Liver (tissue), 9 donors: Measurements from ENCODE around the gene CA10. TPM values are rescaled to one million over a fixed set of nuclear protein-coding genes. Genes with fewer than 3 reads are reported as not detected.

Source experiments
- DNase-seq: peaks from one replicate; pipeline ENCODE4 v3.0.0-alpha.2; 2017; ENCODE audit warnings: low spot score
- H3K27ac ChIP-seq, 2 donors: one replicate each; pipeline ENCODE4 v1.7.0; 2013; ENCODE audit warnings: inconsistent platforms in 2 of 2, low read length in 2 of 2, control low read depth in 1 of 2, low read depth in 1 of 2, mild to moderate bottlenecking in 1 of 2
- H3K27me3 ChIP-seq, 4 donors: one replicate each; pipeline versions ENCODE4 v1.6.1 to v1.7.0; 2013; ENCODE audit warnings: low read length in 3 of 4, inconsistent platforms in 1 of 4, mild to moderate bottlenecking in 1 of 4, moderate library complexity in 1 of 4; ENCODE audit not compliant: control insufficient read depth in 4 of 4, insufficient read depth in 4 of 4
- H3K36me3 ChIP-seq, 4 donors: one replicate each; pipeline versions ENCODE4 v1.6.1 to v1.7.0; 2013; ENCODE audit warnings: low read length in 3 of 4, mild to moderate bottlenecking in 3 of 4, low read depth in 1 of 4, moderate library complexity in 1 of 4; ENCODE audit not compliant: control insufficient read depth in 4 of 4, insufficient read depth in 3 of 4
- H3K4me1 ChIP-seq, 4 donors: one replicate each; pipeline versions ENCODE4 v1.6.1 to v1.7.0; 2013; ENCODE audit warnings: low read length in 3 of 4, mild to moderate bottlenecking in 3 of 4, moderate library complexity in 1 of 4; ENCODE audit not compliant: control insufficient read depth in 4 of 4, insufficient read depth in 4 of 4
- H3K4me3 ChIP-seq, 3 donors: one replicate each; pipeline versions ENCODE4 v1.6.1 to v1.7.0; 2013; ENCODE audit warnings: low read length in 3 of 3, control low read depth in 1 of 3, low read depth in 1 of 3, mild to moderate bottlenecking in 1 of 3
- H3K9ac ChIP-seq, 2 donors: one replicate each; pipeline ENCODE4 v1.7.0; 2013; ENCODE audit warnings: low read length in 2 of 2, mild to moderate bottlenecking in 2 of 2, moderate library complexity in 2 of 2, control low read depth in 1 of 2, low read depth in 1 of 2
- H3K9me3 ChIP-seq, 4 donors: one replicate each; pipeline versions ENCODE4 v1.6.1 to v1.7.0; 2013; ENCODE audit warnings: low read length in 3 of 4; ENCODE audit not compliant: control insufficient read depth in 4 of 4
- EGR1 ChIP-seq, 2 donors: IDR thresholded peaks; 2 replicates each; pipeline ENCODE4 v1.6.1; 2016 to 2018; ENCODE audit warnings: antibody characterized with exemption in 2 of 2, low read depth in 2 of 2
- FOXA2 ChIP-seq: IDR thresholded peaks from 2 replicates; pipeline ENCODE4 v1.6.1; 2016; ENCODE audit warnings: antibody characterized with exemption
- GABPA ChIP-seq, 2 donors: IDR thresholded peaks in 1 of 2; conservative IDR thresholded peaks in 1 of 2; 2 replicates each; pipeline ENCODE4 v1.6.1; 2016; ENCODE audit warnings: antibody characterized with exemption in 2 of 2, mild to moderate bottlenecking in 1 of 2, moderate library complexity in 1 of 2
- HNF4A ChIP-seq, 2 donors: conservative IDR thresholded peaks; 2 replicates each; pipeline ENCODE4 v1.6.1; 2016; ENCODE audit warnings: antibody characterized with exemption in 2 of 2, mild to moderate bottlenecking in 2 of 2
- HNF4G ChIP-seq: IDR thresholded peaks from 2 replicates; pipeline ENCODE4 v1.6.1; 2016; ENCODE audit warnings: antibody characterized with exemption
- JUND ChIP-seq, 2 donors: IDR thresholded peaks; 2 replicates each; pipeline ENCODE4 v1.6.1; 2016; ENCODE audit warnings: antibody characterized with exemption in 2 of 2
- NR2F2 ChIP-seq: IDR thresholded peaks from 2 replicates; pipeline ENCODE4 v1.6.1; 2016; ENCODE audit warnings: antibody characterized with exemption
- RAD21 ChIP-seq, 2 donors: IDR thresholded peaks; 2 replicates each; pipeline ENCODE4 v1.6.1; 2016; ENCODE audit warnings: antibody characterized with exemption in 2 of 2, mild to moderate bottlenecking in 2 of 2
- SP1 ChIP-seq: IDR thresholded peaks from 2 replicates; pipeline ENCODE4 v1.6.1; 2018; ENCODE audit warnings: antibody characterized with exemption, mild to moderate bottlenecking
- TAF1 ChIP-seq: conservative IDR thresholded peaks from 2 replicates; pipeline ENCODE4 v1.6.1; 2016; ENCODE audit warnings: antibody characterized with exemption, mild to moderate bottlenecking
- YY1 ChIP-seq: IDR thresholded peaks from 2 replicates; pipeline ENCODE4 v1.6.1; 2016; ENCODE audit warnings: antibody characterized with exemption, mild to moderate bottlenecking
- WGBS: extraction: QIAGEN DNeasy Blood & Tissue Kit; methylation state at CpG from one replicate; pipeline ENCODE4 v1.1.7; 2013; 5-methylcytosine and 5-hydroxymethylcytosine counted together
- polyA plus RNA-seq, 2 donors: library from polyadenylated mRNA; stranded (reverse) in 1 of 2; unstranded in 1 of 2; fragments of 200-250 nt in 1 of 2; fragments of >200 nt in 1 of 2; fragmentation: Nextera tagmentation in 1 of 2; extraction: Ambion mirVana in 1 of 2; gene quantifications; one replicate each; pipeline versions ENCODE4 v1.2.1 to v1.2.3, GENCODE V29; 2013 to 2015
- total RNA-seq, 2 donors: library from RNA; depleted of rRNA; stranded (reverse); fragments of >200 nt; gene quantifications; one replicate each; pipeline ENCODE4 v1.2.3, GENCODE V29; 2014
- TF ChIP-seq, protein P1 (sequence below): IDR thresholded peaks from 2 replicates; pipeline ENCODE4 v1.6.1; 2016; ENCODE audit warnings: antibody characterized with exemption
- TF ChIP-seq, protein P2 (sequence below): IDR thresholded peaks from 2 replicates; pipeline ENCODE4 v1.6.1; 2016; ENCODE audit warnings: antibody characterized with exemption
- TF ChIP-seq, protein P3 (sequence below): fragments of 150-350 bp; IDR thresholded peaks from 2 replicates; pipeline ENCODE4 v1.5.1; 2017; ENCODE audit warnings: improper control_type of control experiment, low read depth, low read length; ENCODE audit not compliant: missing input control
- TF ChIP-seq, protein P4 (sequence below): IDR thresholded peaks from 2 replicates; pipeline ENCODE4 v1.6.1; 2016; ENCODE audit warnings: antibody characterized with exemption
- TF ChIP-seq, protein P5 (sequence below): IDR thresholded peaks from 2 replicates; pipeline ENCODE4 v1.6.1; 2016; ENCODE audit warnings: antibody characterized with exemption, mild to moderate bottlenecking
- donor health status: healthy.
- donor health status: healthy.
- donor health status: healthy.
- donor health status: healthy.
- donor health status: healthy.

Gene CA10
- total and polyA plus RNA-seq, 4 donors, result 0.05 TPM; not detected in 3

DNA sequence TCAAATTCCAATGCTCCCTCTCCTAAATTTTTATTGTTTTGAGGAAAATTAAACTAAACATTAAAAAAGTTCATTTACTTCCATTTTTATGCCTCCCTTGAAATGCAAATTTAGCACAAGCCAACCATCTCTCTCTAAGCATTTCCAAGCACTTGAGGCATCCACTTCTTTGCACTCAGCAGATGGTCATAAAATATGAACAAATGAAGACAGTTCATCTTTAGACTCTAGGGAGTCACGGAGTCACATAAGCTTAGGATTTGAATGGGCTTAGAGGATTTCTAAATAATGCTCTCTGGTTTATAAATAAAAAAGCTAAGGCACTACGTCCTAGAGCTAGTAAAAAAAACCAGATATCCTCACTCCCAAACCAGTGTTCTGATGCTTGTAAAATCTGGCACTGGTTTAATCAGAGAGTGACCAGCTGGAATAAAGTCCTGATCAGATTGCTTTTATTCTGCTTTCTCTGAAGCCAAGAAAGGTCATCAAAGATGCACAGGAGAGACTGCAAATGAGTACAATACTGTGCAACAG is 204.2 kb downstream of the CA10 start:
- DNase-seq, result no peak
- H3K36me3 ChIP-seq, result no peaks in the 10 kb centered on the region
- H3K27me3 ChIP-seq, result peaks cover 0 to 9% (median 3%) of the 10 kb centered on the region in 4 donors
- peaks cover 0 to 3% (median 0%) of the 10 kb centered on the region in 4 donors for H3K9me3 ChIP-seq
- no peaks in the 10 kb centered on the region for H3K4me1 ChIP-seq
- no peak overlapping the region for H3K9ac ChIP-seq
- 27% methylated on average over 2 of the region's 2 CpGs for WGBS
- no peak overlapping the region for H3K4me3 ChIP-seq
- no peak overlapping the region for H3K27ac ChIP-seq
- no peak for TF ChIP-seq TAF1
- TF ChIP-seq HNF4G, result no peak
- TF ChIP-seq JUND (IDR thresholded peaks at IDR 0.05), result no peak
- no peak for TF ChIP-seq NR2F2
- no peak for TF ChIP-seq SP1
- TF ChIP-seq GABPA (IDR thresholded peaks at IDR 0.05 in 1 of 2, conservative IDR thresholded peaks at IDR 0.05 in 1 of 2), result no peak
- TF ChIP-seq, protein P1, sequence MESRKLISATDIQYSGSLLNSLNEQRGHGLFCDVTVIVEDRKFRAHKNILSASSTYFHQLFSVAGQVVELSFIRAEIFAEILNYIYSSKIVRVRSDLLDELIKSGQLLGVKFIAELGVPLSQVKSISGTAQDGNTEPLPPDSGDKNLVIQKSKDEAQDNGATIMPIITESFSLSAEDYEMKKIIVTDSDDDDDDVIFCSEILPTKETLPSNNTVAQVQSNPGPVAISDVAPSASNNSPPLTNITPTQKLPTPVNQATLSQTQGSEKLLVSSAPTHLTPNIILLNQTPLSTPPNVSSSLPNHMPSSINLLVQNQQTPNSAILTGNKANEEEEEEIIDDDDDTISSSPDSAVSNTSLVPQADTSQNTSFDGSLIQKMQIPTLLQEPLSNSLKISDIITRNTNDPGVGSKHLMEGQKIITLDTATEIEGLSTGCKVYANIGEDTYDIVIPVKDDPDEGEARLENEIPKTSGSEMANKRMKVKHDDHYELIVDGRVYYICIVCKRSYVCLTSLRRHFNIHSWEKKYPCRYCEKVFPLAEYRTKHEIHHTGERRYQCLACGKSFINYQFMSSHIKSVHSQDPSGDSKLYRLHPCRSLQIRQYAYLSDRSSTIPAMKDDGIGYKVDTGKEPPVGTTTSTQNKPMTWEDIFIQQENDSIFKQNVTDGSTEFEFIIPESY, result no peak
- no peak for TF ChIP-seq RAD21 (IDR thresholded peaks at IDR 0.05)
- TF ChIP-seq, protein P2, sequence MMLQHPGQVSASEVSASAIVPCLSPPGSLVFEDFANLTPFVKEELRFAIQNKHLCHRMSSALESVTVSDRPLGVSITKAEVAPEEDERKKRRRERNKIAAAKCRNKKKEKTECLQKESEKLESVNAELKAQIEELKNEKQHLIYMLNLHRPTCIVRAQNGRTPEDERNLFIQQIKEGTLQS, result no peak
- TF ChIP-seq, protein P3, sequence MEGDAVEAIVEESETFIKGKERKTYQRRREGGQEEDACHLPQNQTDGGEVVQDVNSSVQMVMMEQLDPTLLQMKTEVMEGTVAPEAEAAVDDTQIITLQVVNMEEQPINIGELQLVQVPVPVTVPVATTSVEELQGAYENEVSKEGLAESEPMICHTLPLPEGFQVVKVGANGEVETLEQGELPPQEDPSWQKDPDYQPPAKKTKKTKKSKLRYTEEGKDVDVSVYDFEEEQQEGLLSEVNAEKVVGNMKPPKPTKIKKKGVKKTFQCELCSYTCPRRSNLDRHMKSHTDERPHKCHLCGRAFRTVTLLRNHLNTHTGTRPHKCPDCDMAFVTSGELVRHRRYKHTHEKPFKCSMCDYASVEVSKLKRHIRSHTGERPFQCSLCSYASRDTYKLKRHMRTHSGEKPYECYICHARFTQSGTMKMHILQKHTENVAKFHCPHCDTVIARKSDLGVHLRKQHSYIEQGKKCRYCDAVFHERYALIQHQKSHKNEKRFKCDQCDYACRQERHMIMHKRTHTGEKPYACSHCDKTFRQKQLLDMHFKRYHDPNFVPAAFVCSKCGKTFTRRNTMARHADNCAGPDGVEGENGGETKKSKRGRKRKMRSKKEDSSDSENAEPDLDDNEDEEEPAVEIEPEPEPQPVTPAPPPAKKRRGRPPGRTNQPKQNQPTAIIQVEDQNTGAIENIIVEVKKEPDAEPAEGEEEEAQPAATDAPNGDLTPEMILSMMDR, result no peak
- TF ChIP-seq YY1, result no peak
- no peak for TF ChIP-seq EGR1 (IDR thresholded peaks at IDR 0.05; ENCODE audit: low read depth in 2 of 2)

- Histone ChIP-seq H3K27ac (no peak overlapping the region), H3K9me3 (no peaks in the 10 kb centered on the region), H3K4me3 (no peak overlapping the region), H3K36me3 (no peaks in the 10 kb centered on the region), H3K27me3 (peaks cover 0 to 14% (median 0%) of the 10 kb centered on the region in 4 donors), H3K9ac (no peak overlapping the region), H3K4me1 (no peaks in the 10 kb centered on the region)
- no peak for DNase-seq
- 13% methylated on average over 2 of the region's 2 CpGs for WGBS
- TF ChIP-seq HNF4A (conservative IDR thresholded peaks at IDR 0.05) (no peak), NR2F2 (no peak), FOXA2 (no peak), YY1 (no peak)
These were observed 206.8 kb downstream of the CA10 start for GRCh38 chr17:51951741-51952140.

- no peaks in the 10 kb centered on the region for H3K9me3 ChIP-seq
- no peaks in the 10 kb centered on the region for H3K4me1 ChIP-seq
- H3K27me3 ChIP-seq, result peaks cover 0 to 10% (median 3%) of the 10 kb centered on the region in 4 donors
- H3K27ac ChIP-seq, result no peak overlapping the region
- DNase-seq, result no peak
- H3K9ac ChIP-seq, result no peak overlapping the region
- no peak overlapping the region for H3K4me3 ChIP-seq
- WGBS, result 73% methylated on average over 4 of the region's 4 CpGs
- no peaks in the 10 kb centered on the region for H3K36me3 ChIP-seq
- TF ChIP-seq, protein P2, result no peak
- TF ChIP-seq GABPA (IDR thresholded peaks at IDR 0.05 in 1 of 2, conservative IDR thresholded peaks at IDR 0.05 in 1 of 2), result no peak
- no peak for TF ChIP-seq TAF1
- TF ChIP-seq, protein P4, sequence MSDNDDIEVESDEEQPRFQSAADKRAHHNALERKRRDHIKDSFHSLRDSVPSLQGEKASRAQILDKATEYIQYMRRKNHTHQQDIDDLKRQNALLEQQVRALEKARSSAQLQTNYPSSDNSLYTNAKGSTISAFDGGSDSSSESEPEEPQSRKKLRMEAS, result no peak
- TF ChIP-seq, protein P1, result no peak
- TF ChIP-seq, protein P5, sequence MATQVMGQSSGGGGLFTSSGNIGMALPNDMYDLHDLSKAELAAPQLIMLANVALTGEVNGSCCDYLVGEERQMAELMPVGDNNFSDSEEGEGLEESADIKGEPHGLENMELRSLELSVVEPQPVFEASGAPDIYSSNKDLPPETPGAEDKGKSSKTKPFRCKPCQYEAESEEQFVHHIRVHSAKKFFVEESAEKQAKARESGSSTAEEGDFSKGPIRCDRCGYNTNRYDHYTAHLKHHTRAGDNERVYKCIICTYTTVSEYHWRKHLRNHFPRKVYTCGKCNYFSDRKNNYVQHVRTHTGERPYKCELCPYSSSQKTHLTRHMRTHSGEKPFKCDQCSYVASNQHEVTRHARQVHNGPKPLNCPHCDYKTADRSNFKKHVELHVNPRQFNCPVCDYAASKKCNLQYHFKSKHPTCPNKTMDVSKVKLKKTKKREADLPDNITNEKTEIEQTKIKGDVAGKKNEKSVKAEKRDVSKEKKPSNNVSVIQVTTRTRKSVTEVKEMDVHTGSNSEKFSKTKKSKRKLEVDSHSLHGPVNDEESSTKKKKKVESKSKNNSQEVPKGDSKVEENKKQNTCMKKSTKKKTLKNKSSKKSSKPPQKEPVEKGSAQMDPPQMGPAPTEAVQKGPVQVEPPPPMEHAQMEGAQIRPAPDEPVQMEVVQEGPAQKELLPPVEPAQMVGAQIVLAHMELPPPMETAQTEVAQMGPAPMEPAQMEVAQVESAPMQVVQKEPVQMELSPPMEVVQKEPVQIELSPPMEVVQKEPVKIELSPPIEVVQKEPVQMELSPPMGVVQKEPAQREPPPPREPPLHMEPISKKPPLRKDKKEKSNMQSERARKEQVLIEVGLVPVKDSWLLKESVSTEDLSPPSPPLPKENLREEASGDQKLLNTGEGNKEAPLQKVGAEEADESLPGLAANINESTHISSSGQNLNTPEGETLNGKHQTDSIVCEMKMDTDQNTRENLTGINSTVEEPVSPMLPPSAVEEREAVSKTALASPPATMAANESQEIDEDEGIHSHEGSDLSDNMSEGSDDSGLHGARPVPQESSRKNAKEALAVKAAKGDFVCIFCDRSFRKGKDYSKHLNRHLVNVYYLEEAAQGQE, result no peak
- no peak for TF ChIP-seq EGR1 (IDR thresholded peaks at IDR 0.05; ENCODE audit: low read depth in 2 of 2)
These were observed 210.4 kb downstream of the CA10 start for GRCh38 chr17:51948128-51948527.
